HUES48 (cell line): ENCODE results near the gene ATAD3A.
A peak's percentile ranks its signal among the peaks of the same experiment; 100 is the strongest.

ENCODE experiments used
- H3K27ac ChIP-seq: one replicate; pipeline ENCODE4 v1.7.0; 2013; ENCODE audit warnings: low read depth, low read length, inconsistent platforms
- H3K27me3 ChIP-seq: 2 replicates; pipeline ENCODE4 v1.6.1; 2013; ENCODE audit warnings: mild to moderate bottlenecking, low read length; ENCODE audit not compliant: control insufficient read depth, insufficient read depth
- H3K36me3 ChIP-seq: 2 replicates; pipeline ENCODE4 v1.6.1; 2013; ENCODE audit warnings: low read length; ENCODE audit not compliant: control insufficient read depth, insufficient read depth
- H3K4me1 ChIP-seq: 2 replicates; pipeline ENCODE4 v1.6.1; 2013; ENCODE audit warnings: mild to moderate bottlenecking, low read length; ENCODE audit not compliant: control insufficient read depth, insufficient read depth
- H3K4me3 ChIP-seq: 2 replicates; pipeline ENCODE4 v1.5.1; 2013; ENCODE audit warnings: mild to moderate bottlenecking, low read depth, low read length
- H3K9ac ChIP-seq: 2 replicates; pipeline ENCODE4 v1.6.1; 2013; ENCODE audit warnings: mild to moderate bottlenecking, low read depth, low read length, moderate library complexity
- H3K9me3 ChIP-seq: 2 replicates; pipeline ENCODE4 v1.6.1; 2013; ENCODE audit warnings: low read length; ENCODE audit not compliant: control insufficient read depth, insufficient read depth

Gene ATAD3A

GRCh38 chr1:1560178-1560577 lies 48.2 kb downstream of the ATAD3A start:
- Histone ChIP-seq H3K4me1 (no peaks in the 10 kb centered on the region), H3K9ac (no peak overlapping the region), H3K9me3 (no peaks in the 10 kb centered on the region), H3K4me3 (no peak overlapping the region), H3K27me3 (no peaks in the 10 kb centered on the region), H3K36me3 (peaks cover 47% of the 10 kb centered on the region), H3K27ac (no peak overlapping the region)

GRCh38 chr1:1561801-1562470 lies 50.0 kb downstream of the ATAD3A start:
- no peaks in the 10 kb centered on the region for H3K27me3 ChIP-seq
- H3K9ac ChIP-seq = no peak overlapping the region
- no peak overlapping the region for H3K4me3 ChIP-seq
- no peaks in the 10 kb centered on the region for H3K9me3 ChIP-seq
- no peak overlapping the region for H3K27ac ChIP-seq
- H3K36me3 ChIP-seq = peaks cover 51% of the 10 kb centered on the region
- no peaks in the 10 kb centered on the region for H3K4me1 ChIP-seq

DNA sequence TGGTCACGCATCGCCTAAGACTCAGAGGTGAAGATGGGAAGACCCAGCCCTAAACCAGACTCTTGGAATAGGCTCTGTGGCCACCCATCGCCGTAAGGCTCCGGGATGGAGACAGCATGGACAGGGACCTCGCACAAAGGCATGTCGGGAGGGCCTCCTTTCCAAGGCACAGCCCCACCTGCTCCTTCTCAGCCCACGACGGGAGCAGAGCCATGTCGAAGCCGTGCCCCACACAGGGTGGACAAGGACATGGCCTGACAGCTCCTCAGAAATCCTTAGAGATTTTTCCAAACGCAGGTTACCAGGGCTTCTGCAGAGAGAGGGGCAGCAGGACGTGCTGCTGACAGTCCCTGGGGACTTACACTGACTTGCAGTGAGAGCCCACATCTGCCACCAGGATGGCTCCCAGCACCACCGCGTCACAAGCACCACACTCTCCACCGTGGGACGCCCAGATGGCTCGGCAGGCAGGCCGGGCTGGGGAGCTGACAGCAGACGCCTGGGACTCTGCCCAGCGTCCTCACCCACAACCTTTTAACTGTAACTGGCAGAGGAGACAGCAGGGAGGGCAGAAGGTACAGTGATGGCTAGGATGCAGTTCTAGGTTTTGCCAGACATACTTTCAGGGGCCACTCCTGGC lies 50.7 kb downstream of the ATAD3A start:
- H3K27me3 ChIP-seq = no peaks in the 10 kb centered on the region
- H3K36me3 ChIP-seq = peaks cover 50% of the 10 kb centered on the region
- peaks cover 6% of the 10 kb centered on the region; the same call in 1 of the 2 replicates for H3K4me1 ChIP-seq
- H3K9me3 ChIP-seq = no peaks in the 10 kb centered on the region
- no peak overlapping the region for H3K4me3 ChIP-seq
- no peak overlapping the region for H3K9ac ChIP-seq
- no peak overlapping the region for H3K27ac ChIP-seq

DNA sequence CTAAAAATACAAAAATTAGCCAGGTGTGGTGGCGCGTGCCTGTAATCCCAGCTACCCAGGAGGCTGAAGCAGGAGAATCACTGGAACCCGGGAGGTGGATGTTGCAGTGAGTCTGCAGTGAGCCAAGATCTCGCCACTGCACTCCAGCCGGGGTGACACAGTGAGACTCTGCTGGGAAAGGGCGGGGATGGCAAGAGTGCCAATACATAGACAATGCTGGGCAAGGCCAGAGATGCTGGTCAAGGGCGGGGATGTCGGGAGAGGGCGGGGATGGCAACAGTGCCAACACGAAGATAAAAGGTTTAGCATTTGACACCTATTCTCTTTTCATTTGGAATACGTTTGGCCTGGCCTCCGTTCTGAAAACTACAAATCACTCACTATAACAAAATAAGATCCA lies 51.7 kb downstream of the ATAD3A start:
- Histone ChIP-seq H3K27me3 (no peaks in the 10 kb centered on the region), H3K4me1 (peaks cover 11% of the 10 kb centered on the region; the same call in 1 of the 2 replicates), H3K4me3 (no peak overlapping the region), H3K9me3 (no peaks in the 10 kb centered on the region), H3K27ac (no peak overlapping the region), H3K9ac (no peak overlapping the region), H3K36me3 (peaks cover 50% of the 10 kb centered on the region)

- Histone ChIP-seq H3K9ac (no peak overlapping the region), H3K9me3 (no peaks in the 10 kb centered on the region), H3K4me1 (peaks cover 11% of the 10 kb centered on the region; the same call in 1 of the 2 replicates), H3K36me3 (peaks cover 50% of the 10 kb centered on the region), H3K27ac (no peak overlapping the region), H3K27me3 (no peaks in the 10 kb centered on the region), H3K4me3 (no peak overlapping the region)
Measured at GRCh38 chr1:1564268-1564667, 52.3 kb downstream of the ATAD3A start.

DNA sequence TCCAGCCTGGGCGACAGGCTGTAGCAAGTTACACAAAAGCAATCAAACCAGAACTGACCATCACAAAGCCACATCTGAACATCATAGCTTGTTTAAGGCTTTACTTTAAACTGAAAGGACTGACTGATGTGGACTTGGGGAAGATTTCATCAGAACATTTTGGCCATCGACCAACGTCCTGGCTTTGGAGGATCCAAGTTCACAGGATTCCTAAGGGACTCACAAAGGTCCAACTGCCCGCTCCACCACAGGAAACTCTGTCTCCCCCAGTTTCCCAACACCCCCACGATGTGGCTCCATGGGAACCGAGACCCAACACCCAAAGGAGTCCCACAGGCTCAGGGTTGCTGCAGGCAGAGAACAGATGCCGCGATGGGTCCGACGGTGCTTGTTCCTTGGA lies 53.4 kb downstream of the ATAD3A start:
- H3K27me3 ChIP-seq = no peaks in the 10 kb centered on the region
- peaks cover 11% of the 10 kb centered on the region; the same call in 1 of the 2 replicates for H3K4me1 ChIP-seq
- no peaks in the 10 kb centered on the region for H3K9me3 ChIP-seq
- no peak overlapping the region for H3K9ac ChIP-seq
- no peak overlapping the region for H3K4me3 ChIP-seq
- no peak overlapping the region for H3K27ac ChIP-seq
- H3K36me3 ChIP-seq = peaks cover 58% of the 10 kb centered on the region

- no peak overlapping the region for H3K9ac ChIP-seq
- peaks cover 51% of the 10 kb centered on the region for H3K36me3 ChIP-seq
- H3K27ac ChIP-seq = peak overlapping the region; percentile 31
Measured at GRCh38 chr1:1567152-1567875, 55.4 kb downstream of the ATAD3A start.

DNA sequence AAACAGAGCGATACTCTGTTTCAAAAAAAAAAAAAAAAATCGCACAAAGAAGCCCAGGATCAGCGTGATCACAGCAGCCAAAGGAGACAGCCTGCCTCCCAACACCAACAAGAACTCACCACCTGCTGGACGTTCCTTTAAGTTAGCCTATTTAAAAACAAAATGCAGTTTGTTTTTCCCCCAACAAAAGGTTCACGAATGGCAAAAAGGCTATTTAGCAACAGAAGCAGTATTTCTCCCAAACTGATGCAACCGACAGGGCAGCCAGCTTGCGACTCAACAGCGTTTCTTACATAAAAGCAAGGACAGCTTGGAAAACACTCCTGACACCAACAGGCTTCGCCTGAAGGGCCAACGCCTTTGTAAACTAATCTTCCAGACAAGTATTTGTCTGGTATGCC lies 55.9 kb downstream of the ATAD3A start:
- peaks cover 11% of the 10 kb centered on the region; the same call in 1 of the 2 replicates for H3K4me1 ChIP-seq
- H3K4me3 ChIP-seq = no peak overlapping the region
- peak overlapping the region; percentile 77 for H3K27ac ChIP-seq
- H3K27me3 ChIP-seq = no peaks in the 10 kb centered on the region
- H3K9ac ChIP-seq = no peak overlapping the region
- peaks cover 47% of the 10 kb centered on the region for H3K36me3 ChIP-seq
- no peaks in the 10 kb centered on the region for H3K9me3 ChIP-seq

More at GRCh38 chr1:1567152-1567875, 55.4 kb downstream of the ATAD3A start:
- H3K27me3 ChIP-seq = no peaks in the 10 kb centered on the region
- H3K9me3 ChIP-seq = no peaks in the 10 kb centered on the region
- peaks cover 11% of the 10 kb centered on the region; the same call in 1 of the 2 replicates for H3K4me1 ChIP-seq
- no peak overlapping the region; the same call in 1 of the 2 replicates for H3K4me3 ChIP-seq

DNA sequence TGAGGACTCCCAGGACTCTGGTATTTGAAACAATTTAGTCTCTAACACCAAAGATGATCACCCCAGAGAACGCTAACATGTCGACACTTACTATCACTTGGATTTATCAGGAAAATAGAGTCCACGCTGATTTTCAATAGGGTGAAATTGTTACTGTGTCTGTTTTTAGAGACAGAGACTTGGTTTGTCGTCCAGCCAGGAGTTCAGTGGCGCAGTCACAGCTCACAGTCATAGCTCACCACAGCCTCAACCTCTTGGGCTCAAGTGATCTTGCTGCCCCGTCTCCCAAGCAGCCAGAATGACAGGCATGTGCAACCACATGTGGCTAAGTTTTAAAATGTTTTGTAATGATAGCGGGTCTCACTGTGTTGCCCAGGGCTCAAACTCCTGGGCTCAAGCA lies 57.4 kb downstream of the ATAD3A start:
- Histone ChIP-seq H3K4me1 (peaks cover 11% of the 10 kb centered on the region; the same call in 1 of the 2 replicates), H3K27me3 (no peaks in the 10 kb centered on the region), H3K27ac (no peak overlapping the region), H3K9ac (no peak overlapping the region), H3K9me3 (no peaks in the 10 kb centered on the region), H3K36me3 (peaks cover 34% of the 10 kb centered on the region), H3K4me3 (no peak overlapping the region)

DNA sequence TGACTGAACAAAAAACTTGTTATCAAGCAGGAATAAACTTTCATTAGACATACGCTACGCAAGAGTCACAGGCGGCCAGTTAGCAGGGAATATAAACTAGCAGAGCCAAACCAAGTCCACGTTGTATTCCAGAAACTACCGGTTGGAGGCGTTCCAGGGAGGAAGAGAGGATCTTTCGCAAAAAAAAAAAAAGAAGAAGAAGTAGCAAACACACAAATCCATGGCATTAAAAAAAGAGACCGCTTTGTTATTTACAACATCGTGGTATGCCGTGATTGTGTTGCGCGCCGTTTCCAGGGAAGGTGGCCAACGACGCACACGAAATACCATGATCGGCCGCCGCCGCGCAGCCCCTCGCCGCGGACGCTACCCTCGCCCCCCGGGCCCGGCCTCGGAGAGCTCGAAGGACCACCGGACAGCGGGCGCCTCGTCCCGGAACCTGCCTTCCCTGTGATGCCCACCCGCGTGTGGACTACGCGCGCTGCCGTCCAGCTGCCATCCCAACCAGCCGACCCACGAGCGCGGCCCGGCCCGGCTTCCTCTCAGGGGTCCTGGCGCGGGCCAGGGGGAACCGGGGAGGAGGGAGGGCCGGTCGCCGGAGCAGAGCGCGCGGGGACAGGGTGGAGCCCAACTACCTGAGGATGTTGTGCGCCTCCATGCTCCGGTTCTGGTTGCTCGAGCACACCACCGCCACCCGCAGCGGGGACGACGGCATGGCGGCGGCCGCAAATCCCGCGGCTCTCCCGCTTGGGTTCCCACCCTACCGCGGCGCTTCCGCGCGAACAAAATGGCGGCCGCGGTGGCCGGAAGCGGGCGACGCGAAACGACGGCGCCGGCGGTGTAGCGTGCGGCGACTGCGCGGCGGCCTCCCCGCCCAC lies 62.1 kb downstream of the ATAD3A start:
- Histone ChIP-seq H3K27me3 (no peaks in the 10 kb centered on the region; the same call in 1 of the 2 replicates), H3K9me3 (no peaks in the 10 kb centered on the region), H3K36me3 (peaks cover 20% of the 10 kb centered on the region), H3K4me1 (0 out of 2 replicates have a peak, but pooled peaks cover 4% of the 10 kb centered on the region), H3K9ac (peak overlapping the region; percentile 97), H3K27ac (peak overlapping the region; percentile 98), H3K4me3 (peak overlapping the region; percentile 91)
